LNCAP (cell line): ENCODE data around the gene RAB37.

ENCODE experiments used
- CTCF ChIP-seq: fragments of 450-650 bp; IDR thresholded peaks from 2 replicates; pipeline ENCODE4 v1.5.1; 2017; ENCODE audit warnings: mild to moderate bottlenecking

Gene RAB37

GRCh38 chr17:74770498-74771318 is 33.7 kb downstream of the RAB37 start:
- TF ChIP-seq CTCF: peak; percentile 95

GRCh38 chr17:74771319-74771914 is 34.4 kb downstream of the RAB37 start:
- no peak for TF ChIP-seq CTCF

- TF ChIP-seq CTCF: no peak
Measured at GRCh38 chr17:74772053-74772452, 35.0 kb downstream of the RAB37 start.

GRCh38 chr17:74773414-74773813 is 36.4 kb downstream of the RAB37 start:
- TF ChIP-seq CTCF: no peak

GRCh38 chr17:74773871-74774286 is 36.8 kb downstream of the RAB37 start:
- no peak for TF ChIP-seq CTCF

- TF ChIP-seq CTCF: no peak
Measured at GRCh38 chr17:74775409-74776043, 38.5 kb downstream of the RAB37 start.

- no peak for TF ChIP-seq CTCF
Measured at GRCh38 chr17:74776044-74776962, 39.2 kb downstream of the RAB37 start, which contains the start of gene NAT9. TSS of gene NAT9 (minus strand) at chr17:74776345. CDS start at chr17:74775698, 647 bp downstream.
